Right lobe of liver (tissue), 4 donors: ENCODE data around the gene UACA.

Experiments
- POLR2A ChIP-seq: fragments of 450-650 bp; IDR thresholded peaks from one replicate; pipeline ENCODE4 v1.6.1; 2017; ENCODE audit warnings: antibody characterized with exemption, mild to moderate bottlenecking
- TF ChIP-seq, protein P1 (sequence below), 4 donors: fragments of 200-600 bp in 3 of 4; fragments of 450-650 bp in 1 of 4; IDR thresholded peaks; one replicate each; pipeline versions ENCODE4 v1.5.1 to v1.8.0; 2016 to 2022; ENCODE audit warnings: antibody characterized with exemption in 4 of 4, mild to moderate bottlenecking in 2 of 4
- donor health status: DM: no; HTN: no; CAD: no.
- donor health status: DM: no; HTN: no; CAD: no.
- donor health status: DM: no; HTN: yes; CAD: no.

DNA sequence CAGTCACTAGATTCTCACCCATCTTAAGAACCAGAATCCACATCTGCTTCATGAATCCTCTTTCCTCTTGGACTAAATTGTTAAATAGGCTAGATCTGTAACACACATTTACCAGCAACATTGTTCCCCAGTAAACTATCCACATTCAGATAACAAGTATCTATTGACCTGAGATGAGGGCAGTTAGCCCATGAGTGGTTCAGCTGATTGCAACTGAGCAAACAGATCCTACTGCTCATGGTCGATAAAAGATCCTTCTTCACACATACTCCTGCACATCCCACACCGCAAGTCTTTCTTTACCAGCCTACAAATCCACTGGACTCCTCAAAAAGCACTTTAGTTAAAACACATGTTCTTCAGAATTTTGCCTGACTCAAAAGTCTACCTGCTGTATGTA lies 59.2 kb downstream of the UACA start:
- TF ChIP-seq, protein P1, sequence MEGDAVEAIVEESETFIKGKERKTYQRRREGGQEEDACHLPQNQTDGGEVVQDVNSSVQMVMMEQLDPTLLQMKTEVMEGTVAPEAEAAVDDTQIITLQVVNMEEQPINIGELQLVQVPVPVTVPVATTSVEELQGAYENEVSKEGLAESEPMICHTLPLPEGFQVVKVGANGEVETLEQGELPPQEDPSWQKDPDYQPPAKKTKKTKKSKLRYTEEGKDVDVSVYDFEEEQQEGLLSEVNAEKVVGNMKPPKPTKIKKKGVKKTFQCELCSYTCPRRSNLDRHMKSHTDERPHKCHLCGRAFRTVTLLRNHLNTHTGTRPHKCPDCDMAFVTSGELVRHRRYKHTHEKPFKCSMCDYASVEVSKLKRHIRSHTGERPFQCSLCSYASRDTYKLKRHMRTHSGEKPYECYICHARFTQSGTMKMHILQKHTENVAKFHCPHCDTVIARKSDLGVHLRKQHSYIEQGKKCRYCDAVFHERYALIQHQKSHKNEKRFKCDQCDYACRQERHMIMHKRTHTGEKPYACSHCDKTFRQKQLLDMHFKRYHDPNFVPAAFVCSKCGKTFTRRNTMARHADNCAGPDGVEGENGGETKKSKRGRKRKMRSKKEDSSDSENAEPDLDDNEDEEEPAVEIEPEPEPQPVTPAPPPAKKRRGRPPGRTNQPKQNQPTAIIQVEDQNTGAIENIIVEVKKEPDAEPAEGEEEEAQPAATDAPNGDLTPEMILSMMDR (IDR thresholded peaks at IDR 0.05), result no peak
- no peak for TF ChIP-seq POLR2A
